GM19035 (cell line): ENCODE data around the gene KNDC1.
A peak's percentile ranks its signal among the peaks of the same experiment; 100 is the strongest.
"Not testable (repeated sequence)": the region's sequence is repeated elsewhere in the genome, so short reads cannot be mapped to it uniquely, and the experiment has no call there.

Experiments used
- ATAC-seq: cut with Tn5 transposase; IDR thresholded peaks from one replicate; pipeline ENCODE4 v1.9.1; 2021; ENCODE audit not compliant: unreplicated experiment

Gene KNDC1

GRCh38 chr10:133253361-133253955 lies 93.4 kb downstream of the KNDC1 start:
- no peak for ATAC-seq

- no peak for ATAC-seq
Observed at GRCh38 chr10:133254421-133255120, 94.6 kb downstream of the KNDC1 start.

- ATAC-seq: no peak
Observed at GRCh38 chr10:133255323-133255722, 95.3 kb downstream of the KNDC1 start.

- ATAC-seq: no peak
Observed at GRCh38 chr10:133257489-133258065, 97.6 kb downstream of the KNDC1 start.

- ATAC-seq: no peak
Observed at GRCh38 chr10:133258066-133258817, 98.2 kb downstream of the KNDC1 start.

- no peak for ATAC-seq
Observed at GRCh38 chr10:133258818-133259601, 99.0 kb downstream of the KNDC1 start.

GRCh38 chr10:133259602-133259989 lies 99.6 kb downstream of the KNDC1 start:
- ATAC-seq: no peak

GRCh38 chr10:133260895-133261725 lies 101.1 kb downstream of the KNDC1 start:
- peak; percentile 56 for ATAC-seq

- peak; percentile 72 for ATAC-seq
Observed at GRCh38 chr10:133261726-133262325, 101.8 kb downstream of the KNDC1 start.

GRCh38 chr10:133262696-133263095 lies 102.7 kb downstream of the KNDC1 start:
- ATAC-seq: no peak

GRCh38 chr10:133263674-133264073 lies 103.7 kb downstream of the KNDC1 start:
- no peak for ATAC-seq

- no peak for ATAC-seq
Observed at GRCh38 chr10:133264461-133264860, 104.4 kb downstream of the KNDC1 start.

- ATAC-seq: not testable (repeated sequence)
Observed at GRCh38 chr10:133265052-133265451, 105.0 kb downstream of the KNDC1 start.

GRCh38 chr10:133266056-133266795 lies 106.2 kb downstream of the KNDC1 start:
- no peak for ATAC-seq

- ATAC-seq: no peak
Observed at GRCh38 chr10:133267293-133267692, 107.3 kb downstream of the KNDC1 start.

GRCh38 chr10:133267829-133268228 lies 107.8 kb downstream of the KNDC1 start:
- ATAC-seq: no peak

GRCh38 chr10:133268532-133268931 lies 108.5 kb downstream of the KNDC1 start:
- ATAC-seq: no peak

GRCh38 chr10:133269367-133269766 lies 109.3 kb downstream of the KNDC1 start:
- ATAC-seq: no peak

- ATAC-seq: no peak
Observed at GRCh38 chr10:133270204-133270603, 110.2 kb downstream of the KNDC1 start.
